Endothelial cell of umbilical vein (primary cell): ENCODE measurements around the gene ZNF728.

Experiments
- FOS ChIP-seq: IDR thresholded peaks from 2 replicates; pipeline ENCODE4 v1.6.1; 2011; ENCODE audit warnings: mild to moderate bottlenecking, low read length, moderate library complexity, borderline replicate concordance; ENCODE audit not compliant: insufficient read depth
- JUN ChIP-seq: IDR thresholded peaks from 2 replicates; pipeline ENCODE4 v1.6.1; 2011; ENCODE audit warnings: borderline replicate concordance, low read depth; ENCODE audit not compliant: insufficient read length, insufficient read depth
- POLR2A ChIP-seq: IDR thresholded peaks from 2 replicates; pipeline ENCODE4 v1.6.1; 2012; ENCODE audit warnings: low read depth, mild to moderate bottlenecking, control low read depth, low read length
- TF ChIP-seq, protein P1 (sequence below), 2 donors: IDR thresholded peaks; 1 replicate in 1 of 2; 2 replicates in 1 of 2; pipeline ENCODE4 v1.5.1; 2011; ENCODE audit warnings: low read length in 2 of 2, mild to moderate bottlenecking in 2 of 2, moderate library complexity in 2 of 2, control low read depth in 1 of 2, inconsistent platforms in 1 of 2, low read depth in 1 of 2; ENCODE audit not compliant: insufficient read depth in 1 of 2; ENCODE audit errors: extremely low read depth in 1 of 2
- TF ChIP-seq, protein P2 (sequence below): IDR thresholded peaks from 2 replicates; pipeline ENCODE4 v1.6.1; 2011; ENCODE audit not compliant: insufficient read depth, insufficient read length

DNA sequence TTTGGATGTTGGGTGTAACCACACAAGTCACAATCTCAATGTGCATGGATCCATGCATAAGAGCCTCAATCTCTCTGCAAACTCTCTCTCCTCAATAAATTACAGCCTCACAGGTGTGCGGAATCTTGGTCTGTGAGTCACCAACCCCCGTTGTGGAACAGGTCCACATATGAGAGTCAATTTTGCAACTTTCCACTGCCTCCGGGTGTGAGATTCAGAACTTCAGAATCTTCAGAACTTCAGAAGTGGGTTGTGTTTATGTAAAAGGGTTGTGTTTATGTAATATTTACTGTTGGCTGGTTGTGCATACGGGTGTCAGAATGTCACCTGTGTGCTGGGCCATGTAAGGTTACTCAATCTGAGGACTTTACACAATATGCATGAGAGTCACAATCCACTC lies 46.3 kb upstream of the ZNF728 start:
- TF ChIP-seq, protein P1, sequence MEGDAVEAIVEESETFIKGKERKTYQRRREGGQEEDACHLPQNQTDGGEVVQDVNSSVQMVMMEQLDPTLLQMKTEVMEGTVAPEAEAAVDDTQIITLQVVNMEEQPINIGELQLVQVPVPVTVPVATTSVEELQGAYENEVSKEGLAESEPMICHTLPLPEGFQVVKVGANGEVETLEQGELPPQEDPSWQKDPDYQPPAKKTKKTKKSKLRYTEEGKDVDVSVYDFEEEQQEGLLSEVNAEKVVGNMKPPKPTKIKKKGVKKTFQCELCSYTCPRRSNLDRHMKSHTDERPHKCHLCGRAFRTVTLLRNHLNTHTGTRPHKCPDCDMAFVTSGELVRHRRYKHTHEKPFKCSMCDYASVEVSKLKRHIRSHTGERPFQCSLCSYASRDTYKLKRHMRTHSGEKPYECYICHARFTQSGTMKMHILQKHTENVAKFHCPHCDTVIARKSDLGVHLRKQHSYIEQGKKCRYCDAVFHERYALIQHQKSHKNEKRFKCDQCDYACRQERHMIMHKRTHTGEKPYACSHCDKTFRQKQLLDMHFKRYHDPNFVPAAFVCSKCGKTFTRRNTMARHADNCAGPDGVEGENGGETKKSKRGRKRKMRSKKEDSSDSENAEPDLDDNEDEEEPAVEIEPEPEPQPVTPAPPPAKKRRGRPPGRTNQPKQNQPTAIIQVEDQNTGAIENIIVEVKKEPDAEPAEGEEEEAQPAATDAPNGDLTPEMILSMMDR (IDR thresholded peaks at IDR 0.05; ENCODE audit: extremely low read depth in 1 of 2, insufficient read depth in 1 of 2, low read depth in 1 of 2, low read length in 2 of 2) = no peak
- TF ChIP-seq FOS = no peak
- TF ChIP-seq JUN = no peak
- TF ChIP-seq POLR2A = no peak
- TF ChIP-seq, protein P2, sequence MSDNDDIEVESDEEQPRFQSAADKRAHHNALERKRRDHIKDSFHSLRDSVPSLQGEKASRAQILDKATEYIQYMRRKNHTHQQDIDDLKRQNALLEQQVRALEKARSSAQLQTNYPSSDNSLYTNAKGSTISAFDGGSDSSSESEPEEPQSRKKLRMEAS = no peak
